ENCODE measurements around the gene NT5M. TPM values are rescaled to one million over a fixed set of nuclear protein-coding genes. Genes with fewer than 3 reads are reported as not detected.

Gene NT5M
- total RNA-seq, 1 donor from 2014 or later: 3.2 TPM

GRCh38 chr17:17394494-17394893 is 91.3 kb downstream of the NT5M start:
- Histone ChIP-seq H3K27ac (no peak overlapping the region), H3K27me3 (no peaks in the 10 kb centered on the region), H3K4me1 (peaks cover 14% of the 10 kb centered on the region), H3K36me3 (no peaks in the 10 kb centered on the region), H3K9me3 (no peaks in the 10 kb centered on the region), H3K4me3 (no peak overlapping the region)
- TF ChIP-seq CTCF (IDR thresholded peaks at IDR 0.05): no peak
- no peak for TF ChIP-seq POLR2A (IDR thresholded peaks at IDR 0.05)
- TF ChIP-seq POLR2AphosphoS5 (IDR thresholded peaks at IDR 0.05; ENCODE audit: insufficient read depth in 1 of 2, low read depth in 1 of 2): no peak
- intact Hi-C loops (cut with DNase I): no loop called here
- DNase-seq (ENCODE audit: extremely low spot score in 2 of 2): no peak

DNA sequence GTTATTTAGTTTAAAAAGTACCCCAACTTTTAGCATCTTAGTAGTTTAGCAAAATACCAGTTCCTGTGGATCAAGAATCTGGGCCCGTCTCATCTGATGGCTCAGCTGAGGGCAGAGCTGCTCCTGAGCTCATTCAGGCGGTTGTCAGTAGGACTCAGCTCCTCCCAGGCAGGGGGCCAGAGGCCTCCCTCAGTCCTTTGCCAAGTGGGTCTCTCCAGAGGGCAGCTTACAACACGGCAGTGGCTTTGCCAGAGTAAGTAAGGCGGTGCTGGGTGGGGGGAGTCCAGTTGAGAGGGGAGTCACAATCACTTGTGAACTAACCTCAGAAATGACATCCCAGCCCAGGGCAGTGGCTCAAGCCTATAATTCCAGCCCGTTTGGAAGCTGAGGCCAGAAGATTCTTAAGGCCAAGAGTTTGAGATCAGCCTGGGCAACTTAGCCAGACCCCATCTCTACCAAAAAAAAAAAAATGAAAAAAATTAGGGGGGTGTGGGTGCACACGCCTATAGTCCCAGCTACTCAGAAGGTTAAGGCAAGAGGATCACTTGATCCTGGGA is 92.2 kb downstream of the NT5M start:
- no peak for DNase-seq (ENCODE audit: extremely low spot score in 2 of 2)
- Histone ChIP-seq H3K4me3 (no peak overlapping the region), H3K9me3 (no peaks in the 10 kb centered on the region), H3K27me3 (no peaks in the 10 kb centered on the region), H3K27ac (no peak overlapping the region), H3K36me3 (no peaks in the 10 kb centered on the region), H3K4me1 (peaks cover 17% of the 10 kb centered on the region)
- no peak for TF ChIP-seq CTCF (IDR thresholded peaks at IDR 0.05)
- no peak for TF ChIP-seq POLR2AphosphoS5 (IDR thresholded peaks at IDR 0.05; ENCODE audit: insufficient read depth in 1 of 2, low read depth in 1 of 2)
- no peak for TF ChIP-seq POLR2A (IDR thresholded peaks at IDR 0.05)
- intact Hi-C loops (cut with DNase I): no loop called here

DNA sequence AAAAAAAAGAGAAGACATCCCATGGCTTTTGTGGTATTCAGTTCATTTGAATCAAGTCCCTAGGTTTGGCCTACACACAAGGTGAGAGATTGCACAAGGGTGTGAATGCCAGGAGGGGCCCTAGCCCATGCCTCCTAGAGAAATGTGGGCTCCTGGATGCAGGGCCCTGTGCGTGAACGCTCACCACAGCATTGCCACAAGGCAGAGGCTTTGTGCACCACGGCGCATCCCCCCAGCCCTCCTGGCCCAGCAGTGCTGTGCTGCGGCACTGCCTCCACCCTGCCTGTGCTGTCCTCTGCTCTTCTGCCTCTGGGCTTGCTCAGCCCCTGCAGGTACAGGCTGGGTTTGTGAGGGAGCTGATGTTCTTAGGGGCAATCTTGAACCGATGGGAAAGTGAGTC is 92.7 kb downstream of the NT5M start:
- Histone ChIP-seq H3K27ac (no peak overlapping the region), H3K4me1 (peaks cover 17% of the 10 kb centered on the region), H3K36me3 (no peaks in the 10 kb centered on the region), H3K27me3 (no peaks in the 10 kb centered on the region), H3K4me3 (no peak overlapping the region), H3K9me3 (no peaks in the 10 kb centered on the region)
- intact Hi-C loops (cut with DNase I): no loop called here
- TF ChIP-seq POLR2A (IDR thresholded peaks at IDR 0.05): no peak
- no peak for TF ChIP-seq CTCF (IDR thresholded peaks at IDR 0.05)
- TF ChIP-seq POLR2AphosphoS5 (IDR thresholded peaks at IDR 0.05; ENCODE audit: insufficient read depth in 1 of 2, low read depth in 1 of 2): no peak
- DNase-seq (ENCODE audit: extremely low spot score in 2 of 2): no peak

Other genes with a start within 250 kb of the NT5M start
- 0.74 TPM for gene PLD6, start 97.0 kb upstream of the NT5M start, total RNA-seq
- gene FLCN, start 66.2 kb upstream of the NT5M start, total RNA-seq: 82.0 TPM
- 48.1 TPM for gene COPS3, start 22.1 kb upstream of the NT5M start, total RNA-seq
- 18.9 TPM for gene MED9, start 173.6 kb downstream of the NT5M start, total RNA-seq
- gene RASD1, start 193.0 kb downstream of the NT5M start, total RNA-seq: 227 TPM